ENCODE results near the gene GTF3C2. TPM values are rescaled to one million over a fixed set of nuclear protein-coding genes. Genes with fewer than 3 reads are reported as not detected.

Gene GTF3C2
- total and polyA plus RNA-seq, 2 of the 13 experiments (the other 11 are each of a cell fraction or from before 2014, with no cell fraction given): 77.5 to 130 TPM

DNA sequence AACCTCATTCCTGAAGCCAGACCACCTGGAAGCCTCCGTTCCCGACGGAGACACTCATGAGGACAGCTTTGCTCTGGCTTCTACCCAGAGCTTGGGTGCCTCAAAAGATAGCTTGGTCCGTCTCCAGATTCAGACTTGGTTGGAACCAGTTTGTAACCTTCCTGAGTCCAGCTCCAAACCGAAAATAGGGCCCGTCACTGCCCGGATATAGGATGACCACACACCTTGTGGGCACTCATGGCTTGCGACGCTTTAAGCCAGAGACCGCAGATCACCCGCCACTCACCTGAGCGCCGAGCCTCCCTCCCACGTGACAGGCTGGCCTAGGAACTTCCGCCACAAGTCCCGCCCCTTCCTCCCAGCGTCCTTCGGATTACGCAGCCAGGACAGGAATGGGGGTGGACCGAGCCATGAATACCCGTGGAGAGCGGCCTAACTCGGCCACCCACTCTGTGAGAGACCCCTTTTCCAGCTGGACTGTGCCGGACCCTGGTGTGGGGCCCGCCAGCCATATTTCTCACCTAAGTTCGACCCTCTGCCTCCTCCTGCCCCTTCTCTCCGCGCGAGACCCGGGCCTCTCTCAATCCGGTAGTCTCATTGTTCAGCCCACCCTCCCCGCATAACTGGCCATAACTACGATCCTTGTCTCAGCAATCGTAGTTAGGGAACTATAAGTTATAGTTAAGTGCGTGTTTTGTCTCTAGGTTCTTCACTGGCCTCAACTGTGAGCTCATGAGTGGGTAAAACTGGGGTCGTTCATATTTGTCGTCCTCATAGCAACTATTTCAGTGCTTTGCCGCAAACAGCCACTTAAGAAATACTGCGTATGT, 33.6 kb downstream of the GTF3C2 start, which contains the start of gene MPV17 (continued):
- TF ChIP-seq ZNF484 (CRISPR knock-in tag; IDR thresholded peaks at IDR 0.05; ENCODE audit: borderline replicate concordance, low read depth): no peak
- no peak for TF ChIP-seq ZNF878 (CRISPR knock-in tag; IDR thresholded peaks at IDR 0.05)
- no peak for TF ChIP-seq ZNF296 (CRISPR knock-in tag; conservative IDR thresholded peaks at IDR 0.05)
- TF ChIP-seq NONO (IDR thresholded peaks at IDR 0.05): no peak
- peak; percentile 95 for TF ChIP-seq NONO (CRISPR knock-in tag; conservative IDR thresholded peaks at IDR 0.05)
- TF ChIP-seq, protein P1, sequence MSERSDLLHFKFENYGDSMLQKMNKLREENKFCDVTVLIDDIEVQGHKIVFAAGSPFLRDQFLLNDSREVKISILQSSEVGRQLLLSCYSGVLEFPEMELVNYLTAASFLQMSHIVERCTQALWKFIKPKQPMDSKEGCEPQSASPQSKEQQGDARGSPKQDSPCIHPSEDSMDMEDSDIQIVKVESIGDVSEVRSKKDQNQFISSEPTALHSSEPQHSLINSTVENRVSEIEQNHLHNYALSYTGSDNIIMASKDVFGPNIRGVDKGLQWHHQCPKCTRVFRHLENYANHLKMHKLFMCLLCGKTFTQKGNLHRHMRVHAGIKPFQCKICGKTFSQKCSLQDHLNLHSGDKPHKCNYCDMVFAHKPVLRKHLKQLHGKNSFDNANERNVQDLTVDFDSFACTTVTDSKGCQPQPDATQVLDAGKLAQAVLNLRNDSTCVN (CRISPR knock-in tag; IDR thresholded peaks at IDR 0.05; ENCODE audit: borderline replicate concordance): 0 out of 2 replicates have a peak, but pooled peaks have one; percentile 45
- no peak for TF ChIP-seq ZNF17 (CRISPR knock-in tag; IDR thresholded peaks at IDR 0.05)
- TF ChIP-seq, protein P2, sequence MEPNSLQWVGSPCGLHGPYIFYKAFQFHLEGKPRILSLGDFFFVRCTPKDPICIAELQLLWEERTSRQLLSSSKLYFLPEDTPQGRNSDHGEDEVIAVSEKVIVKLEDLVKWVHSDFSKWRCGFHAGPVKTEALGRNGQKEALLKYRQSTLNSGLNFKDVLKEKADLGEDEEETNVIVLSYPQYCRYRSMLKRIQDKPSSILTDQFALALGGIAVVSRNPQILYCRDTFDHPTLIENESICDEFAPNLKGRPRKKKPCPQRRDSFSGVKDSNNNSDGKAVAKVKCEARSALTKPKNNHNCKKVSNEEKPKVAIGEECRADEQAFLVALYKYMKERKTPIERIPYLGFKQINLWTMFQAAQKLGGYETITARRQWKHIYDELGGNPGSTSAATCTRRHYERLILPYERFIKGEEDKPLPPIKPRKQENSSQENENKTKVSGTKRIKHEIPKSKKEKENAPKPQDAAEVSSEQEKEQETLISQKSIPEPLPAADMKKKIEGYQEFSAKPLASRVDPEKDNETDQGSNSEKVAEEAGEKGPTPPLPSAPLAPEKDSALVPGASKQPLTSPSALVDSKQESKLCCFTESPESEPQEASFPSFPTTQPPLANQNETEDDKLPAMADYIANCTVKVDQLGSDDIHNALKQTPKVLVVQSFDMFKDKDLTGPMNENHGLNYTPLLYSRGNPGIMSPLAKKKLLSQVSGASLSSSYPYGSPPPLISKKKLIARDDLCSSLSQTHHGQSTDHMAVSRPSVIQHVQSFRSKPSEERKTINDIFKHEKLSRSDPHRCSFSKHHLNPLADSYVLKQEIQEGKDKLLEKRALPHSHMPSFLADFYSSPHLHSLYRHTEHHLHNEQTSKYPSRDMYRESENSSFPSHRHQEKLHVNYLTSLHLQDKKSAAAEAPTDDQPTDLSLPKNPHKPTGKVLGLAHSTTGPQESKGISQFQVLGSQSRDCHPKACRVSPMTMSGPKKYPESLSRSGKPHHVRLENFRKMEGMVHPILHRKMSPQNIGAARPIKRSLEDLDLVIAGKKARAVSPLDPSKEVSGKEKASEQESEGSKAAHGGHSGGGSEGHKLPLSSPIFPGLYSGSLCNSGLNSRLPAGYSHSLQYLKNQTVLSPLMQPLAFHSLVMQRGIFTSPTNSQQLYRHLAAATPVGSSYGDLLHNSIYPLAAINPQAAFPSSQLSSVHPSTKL (CRISPR knock-in tag; IDR thresholded peaks at IDR 0.05): peak; percentile 59
- TF ChIP-seq HHEX (CRISPR knock-in tag; IDR thresholded peaks at IDR 0.05): no peak; the same call in 1 of the 2 replicates
- no peak for TF ChIP-seq ZNF660 (CRISPR knock-in tag; IDR thresholded peaks at IDR 0.05; ENCODE audit: borderline replicate concordance, low read depth)
- peak; percentile 64 for TF ChIP-seq SIN3A (IDR thresholded peaks at IDR 0.05; ENCODE audit: borderline replicate concordance, low read depth, low read length)
- peak; percentile 99 for TF ChIP-seq RBM22 (optimal IDR thresholded peaks at IDR 0.05; ENCODE audit: low read length)
- TF ChIP-seq, protein P3, sequence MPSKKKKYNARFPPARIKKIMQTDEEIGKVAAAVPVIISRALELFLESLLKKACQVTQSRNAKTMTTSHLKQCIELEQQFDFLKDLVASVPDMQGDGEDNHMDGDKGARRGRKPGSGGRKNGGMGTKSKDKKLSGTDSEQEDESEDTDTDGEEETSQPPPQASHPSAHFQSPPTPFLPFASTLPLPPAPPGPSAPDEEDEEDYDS (CRISPR knock-in tag; IDR thresholded peaks at IDR 0.05): peak; percentile 95
- no peak for TF ChIP-seq KAT2B (IDR thresholded peaks at IDR 0.05; ENCODE audit: borderline replicate concordance, low read depth, low read length)
- no peak for TF ChIP-seq NPAS2 (CRISPR knock-in tag; IDR thresholded peaks at IDR 0.05; ENCODE audit: borderline replicate concordance)
- TF ChIP-seq ZFP41 (CRISPR knock-in tag; IDR thresholded peaks at IDR 0.05; ENCODE audit: borderline replicate concordance): no peak
- no peak for TF ChIP-seq ZNF460 (CRISPR knock-in tag; IDR thresholded peaks at IDR 0.05; ENCODE audit: borderline replicate concordance)
- TF ChIP-seq, protein P4, sequence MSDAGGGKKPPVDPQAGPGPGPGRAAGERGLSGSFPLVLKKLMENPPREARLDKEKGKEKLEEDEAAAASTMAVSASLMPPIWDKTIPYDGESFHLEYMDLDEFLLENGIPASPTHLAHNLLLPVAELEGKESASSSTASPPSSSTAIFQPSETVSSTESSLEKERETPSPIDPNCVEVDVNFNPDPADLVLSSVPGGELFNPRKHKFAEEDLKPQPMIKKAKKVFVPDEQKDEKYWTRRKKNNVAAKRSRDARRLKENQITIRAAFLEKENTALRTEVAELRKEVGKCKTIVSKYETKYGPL (CRISPR knock-in tag; IDR thresholded peaks at IDR 0.05): no peak; the same call in 1 of the 2 replicates
- TF ChIP-seq, protein P5, sequence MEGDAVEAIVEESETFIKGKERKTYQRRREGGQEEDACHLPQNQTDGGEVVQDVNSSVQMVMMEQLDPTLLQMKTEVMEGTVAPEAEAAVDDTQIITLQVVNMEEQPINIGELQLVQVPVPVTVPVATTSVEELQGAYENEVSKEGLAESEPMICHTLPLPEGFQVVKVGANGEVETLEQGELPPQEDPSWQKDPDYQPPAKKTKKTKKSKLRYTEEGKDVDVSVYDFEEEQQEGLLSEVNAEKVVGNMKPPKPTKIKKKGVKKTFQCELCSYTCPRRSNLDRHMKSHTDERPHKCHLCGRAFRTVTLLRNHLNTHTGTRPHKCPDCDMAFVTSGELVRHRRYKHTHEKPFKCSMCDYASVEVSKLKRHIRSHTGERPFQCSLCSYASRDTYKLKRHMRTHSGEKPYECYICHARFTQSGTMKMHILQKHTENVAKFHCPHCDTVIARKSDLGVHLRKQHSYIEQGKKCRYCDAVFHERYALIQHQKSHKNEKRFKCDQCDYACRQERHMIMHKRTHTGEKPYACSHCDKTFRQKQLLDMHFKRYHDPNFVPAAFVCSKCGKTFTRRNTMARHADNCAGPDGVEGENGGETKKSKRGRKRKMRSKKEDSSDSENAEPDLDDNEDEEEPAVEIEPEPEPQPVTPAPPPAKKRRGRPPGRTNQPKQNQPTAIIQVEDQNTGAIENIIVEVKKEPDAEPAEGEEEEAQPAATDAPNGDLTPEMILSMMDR (CRISPR knock-in tag; IDR thresholded peaks at IDR 0.05): no peak
- no peak for TF ChIP-seq ZNF446 (CRISPR knock-in tag; IDR thresholded peaks at IDR 0.05)
- no peak for TF ChIP-seq ZNF121 (CRISPR knock-in tag; IDR thresholded peaks at IDR 0.05)
- no peak for TF ChIP-seq PRPF4 (IDR thresholded peaks at IDR 0.05; ENCODE audit: low read depth, low read length, poor library complexity, severe bottlenecking)
